ENCODE data around the gene SYTL2. TPM values are rescaled to one million over a fixed set of nuclear protein-coding genes. Genes with fewer than 3 reads are reported as not detected.

Gene SYTL2
- total RNA-seq, 1 donor from 2014 or later: 4.7 TPM

DNA sequence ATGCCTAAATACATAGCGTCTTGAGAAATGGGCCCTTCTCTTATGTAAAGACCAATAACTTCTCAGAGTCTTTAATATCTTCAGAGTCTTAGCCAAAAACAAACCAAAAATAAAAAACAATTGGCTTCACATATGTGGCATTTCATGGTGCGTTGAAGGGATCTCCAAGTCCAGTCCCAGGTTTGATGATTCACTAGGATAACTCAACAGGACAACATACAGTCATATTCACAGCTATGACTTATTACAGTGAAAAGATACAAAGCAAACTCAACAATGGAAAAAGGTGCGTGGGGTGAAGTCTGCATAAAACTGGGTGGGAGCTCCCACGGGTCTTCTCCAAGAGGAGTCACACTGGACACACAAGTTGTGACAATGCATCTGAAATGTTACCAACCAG, 12.6 kb downstream of the SYTL2 start:
- Mint-ChIP-seq H3K36me3 (ENCODE audit: insufficient read depth) (no peaks in the 10 kb centered on the region), H3K27me3 (peaks cover 26% of the 10 kb centered on the region), H3K4me1 (ENCODE audit: low read depth) (peaks cover 7% of the 10 kb centered on the region), H3K4me3 (ENCODE audit: low read depth) (no peak overlapping the region), H3K27ac (no peak overlapping the region), H3K9me3 (ENCODE audit: low read depth) (no peaks in the 10 kb centered on the region)
- TF ChIP-seq, protein P1, sequence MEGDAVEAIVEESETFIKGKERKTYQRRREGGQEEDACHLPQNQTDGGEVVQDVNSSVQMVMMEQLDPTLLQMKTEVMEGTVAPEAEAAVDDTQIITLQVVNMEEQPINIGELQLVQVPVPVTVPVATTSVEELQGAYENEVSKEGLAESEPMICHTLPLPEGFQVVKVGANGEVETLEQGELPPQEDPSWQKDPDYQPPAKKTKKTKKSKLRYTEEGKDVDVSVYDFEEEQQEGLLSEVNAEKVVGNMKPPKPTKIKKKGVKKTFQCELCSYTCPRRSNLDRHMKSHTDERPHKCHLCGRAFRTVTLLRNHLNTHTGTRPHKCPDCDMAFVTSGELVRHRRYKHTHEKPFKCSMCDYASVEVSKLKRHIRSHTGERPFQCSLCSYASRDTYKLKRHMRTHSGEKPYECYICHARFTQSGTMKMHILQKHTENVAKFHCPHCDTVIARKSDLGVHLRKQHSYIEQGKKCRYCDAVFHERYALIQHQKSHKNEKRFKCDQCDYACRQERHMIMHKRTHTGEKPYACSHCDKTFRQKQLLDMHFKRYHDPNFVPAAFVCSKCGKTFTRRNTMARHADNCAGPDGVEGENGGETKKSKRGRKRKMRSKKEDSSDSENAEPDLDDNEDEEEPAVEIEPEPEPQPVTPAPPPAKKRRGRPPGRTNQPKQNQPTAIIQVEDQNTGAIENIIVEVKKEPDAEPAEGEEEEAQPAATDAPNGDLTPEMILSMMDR (IDR thresholded peaks at IDR 0.05; ENCODE audit: unreplicated experiment): no peak
- no peak for DNase-seq (ENCODE audit: low spot score, unreplicated experiment)

GRCh38 chr11:85795712-85796487, 15.0 kb downstream of the SYTL2 start:
- TF ChIP-seq, protein P1 (IDR thresholded peaks at IDR 0.05; ENCODE audit: unreplicated experiment): no peak
- Mint-ChIP-seq H3K27me3 (peaks cover 23% of the 10 kb centered on the region), H3K36me3 (ENCODE audit: insufficient read depth) (no peaks in the 10 kb centered on the region), H3K9me3 (ENCODE audit: low read depth) (no peaks in the 10 kb centered on the region), H3K4me3 (ENCODE audit: low read depth) (no peak overlapping the region), H3K4me1 (ENCODE audit: low read depth) (peaks cover 7% of the 10 kb centered on the region), H3K27ac (no peak overlapping the region)
- no peak for DNase-seq (ENCODE audit: low spot score, unreplicated experiment)

DNA sequence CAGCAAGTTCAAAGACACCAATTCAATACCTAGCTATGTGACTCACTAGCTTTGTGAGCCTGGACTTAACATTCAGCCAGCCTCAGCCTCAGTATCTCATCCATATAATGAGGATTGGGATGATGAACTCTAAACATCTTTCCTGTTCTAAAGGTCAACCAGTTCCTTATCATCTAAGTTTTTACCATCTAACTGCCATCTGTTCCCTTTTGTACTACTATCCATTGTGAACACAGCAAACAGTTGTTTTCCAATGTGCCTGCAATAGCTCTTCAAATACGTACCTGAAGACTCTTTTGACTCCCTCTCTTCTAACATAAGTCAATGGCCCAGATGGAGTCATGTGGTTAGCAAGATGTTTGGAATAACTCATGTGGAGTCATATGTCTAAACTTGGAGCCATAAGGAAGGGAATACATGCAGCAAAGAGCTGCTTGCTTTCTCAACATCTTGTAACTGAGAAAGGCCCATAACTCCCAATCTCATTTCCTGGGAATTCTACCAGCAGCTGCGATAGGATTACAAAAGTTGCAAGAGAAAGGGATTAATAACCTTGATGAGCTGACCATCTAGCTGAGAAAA, 19.4 kb downstream of the SYTL2 start:
- H3K27ac Mint-ChIP-seq: no peak overlapping the region
- TF ChIP-seq, protein P1 (IDR thresholded peaks at IDR 0.05; ENCODE audit: unreplicated experiment): no peak

DNA sequence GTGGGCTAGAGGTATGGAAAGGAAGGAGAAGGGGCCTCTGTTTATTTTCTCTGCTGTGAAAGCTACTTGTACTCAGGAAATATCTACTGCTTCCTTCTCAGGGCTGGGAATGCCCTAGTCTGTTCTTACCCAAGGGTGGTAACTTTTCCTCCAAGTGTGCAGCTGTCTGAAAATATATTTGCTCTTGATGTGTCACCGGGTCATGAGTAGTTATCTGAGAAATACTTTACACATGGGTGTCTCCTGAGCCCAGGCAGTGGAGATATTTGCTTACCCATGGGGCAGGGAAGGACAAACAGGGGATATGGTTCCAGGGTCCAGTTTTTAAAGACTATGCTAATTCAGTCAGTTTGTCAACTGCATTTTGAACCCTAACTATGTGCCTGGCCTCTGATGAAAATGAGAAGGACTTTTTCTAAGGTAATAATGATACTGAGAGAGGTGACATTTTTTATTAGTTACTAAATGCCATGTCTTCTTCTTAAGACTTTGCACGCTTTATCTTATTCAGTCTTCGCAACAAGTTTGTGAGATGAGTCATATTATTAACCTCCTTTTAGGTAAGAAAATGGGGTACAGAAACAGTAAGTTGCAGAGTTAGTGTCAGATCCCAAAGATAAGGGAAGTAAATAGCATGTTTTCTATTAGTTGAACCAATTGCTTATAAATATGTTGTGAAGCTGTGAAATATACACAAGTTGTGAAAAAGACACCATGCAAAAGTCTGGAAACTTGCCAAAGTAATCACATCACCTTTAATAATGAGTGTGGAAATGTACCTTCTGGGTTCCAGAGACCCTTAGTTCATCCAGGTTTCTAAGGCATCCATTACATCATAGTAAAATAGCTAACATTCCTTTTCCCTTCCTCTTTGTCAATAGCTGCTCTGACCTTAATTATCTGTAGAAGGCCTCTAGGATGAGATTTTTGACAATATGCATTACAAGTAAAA, 22.9 kb downstream of the SYTL2 start:
- Mint-ChIP-seq H3K9me3 (ENCODE audit: low read depth) (no peaks in the 10 kb centered on the region), H3K4me3 (ENCODE audit: low read depth) (no peak overlapping the region), H3K27ac (no peak overlapping the region), H3K27me3 (no peaks in the 10 kb centered on the region), H3K36me3 (ENCODE audit: insufficient read depth) (no peaks in the 10 kb centered on the region), H3K4me1 (ENCODE audit: low read depth) (peaks cover 6% of the 10 kb centered on the region)
- DNase-seq (ENCODE audit: low spot score, unreplicated experiment): no peak
- TF ChIP-seq, protein P1 (IDR thresholded peaks at IDR 0.05; ENCODE audit: unreplicated experiment): no peak

More for the DNA sequence above, 19.4 kb downstream of the SYTL2 start:
- Mint-ChIP-seq H3K27me3 (peaks cover 2% of the 10 kb centered on the region), H3K4me1 (ENCODE audit: low read depth) (peaks cover 13% of the 10 kb centered on the region), H3K36me3 (ENCODE audit: insufficient read depth) (no peaks in the 10 kb centered on the region), H3K9me3 (ENCODE audit: low read depth) (no peaks in the 10 kb centered on the region), H3K4me3 (ENCODE audit: low read depth) (no peak overlapping the region)
- no peak for DNase-seq (ENCODE audit: low spot score, unreplicated experiment)

GRCh38 chr11:85787168-85787567, 23.8 kb downstream of the SYTL2 start:
- Mint-ChIP-seq H3K4me1 (ENCODE audit: low read depth) (peaks cover 6% of the 10 kb centered on the region), H3K36me3 (ENCODE audit: insufficient read depth) (no peaks in the 10 kb centered on the region), H3K9me3 (ENCODE audit: low read depth) (peaks cover 5% of the 10 kb centered on the region), H3K4me3 (ENCODE audit: low read depth) (no peak overlapping the region), H3K27ac (no peak overlapping the region), H3K27me3 (no peaks in the 10 kb centered on the region)
- no peak for DNase-seq (ENCODE audit: low spot score, unreplicated experiment)
- TF ChIP-seq, protein P1 (IDR thresholded peaks at IDR 0.05; ENCODE audit: unreplicated experiment): no peak

Measured in progenitor cell of endocrine pancreas (in vitro differentiated cells).